Measurements from ENCODE around the gene RARB.

The RARB gene

DNA sequence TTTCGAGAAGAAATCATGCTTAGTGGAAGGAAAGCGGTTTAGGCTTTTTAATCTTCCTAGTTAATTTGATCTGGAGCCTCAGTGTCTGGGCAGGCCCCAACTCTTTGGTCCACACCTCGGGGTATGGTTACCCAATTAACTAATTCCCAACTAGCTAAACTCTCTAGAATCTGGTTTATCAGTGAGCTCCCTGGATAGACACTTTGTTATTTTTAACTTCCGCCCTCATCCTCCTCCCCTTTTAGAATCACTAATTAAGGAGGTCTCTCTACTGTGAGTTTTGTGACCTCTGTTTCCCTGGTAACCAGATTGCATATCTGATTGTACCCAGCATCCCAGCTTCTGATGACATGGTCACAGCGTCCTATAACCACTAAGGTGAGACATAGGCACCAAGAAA is 112.2 kb downstream of the RARB start:
- DNase-seq, result no peak
- H3K36me3 ChIP-seq (replicated peaks), result peaks cover 14% of the 10 kb centered on the region
- TF ChIP-seq, protein P1, sequence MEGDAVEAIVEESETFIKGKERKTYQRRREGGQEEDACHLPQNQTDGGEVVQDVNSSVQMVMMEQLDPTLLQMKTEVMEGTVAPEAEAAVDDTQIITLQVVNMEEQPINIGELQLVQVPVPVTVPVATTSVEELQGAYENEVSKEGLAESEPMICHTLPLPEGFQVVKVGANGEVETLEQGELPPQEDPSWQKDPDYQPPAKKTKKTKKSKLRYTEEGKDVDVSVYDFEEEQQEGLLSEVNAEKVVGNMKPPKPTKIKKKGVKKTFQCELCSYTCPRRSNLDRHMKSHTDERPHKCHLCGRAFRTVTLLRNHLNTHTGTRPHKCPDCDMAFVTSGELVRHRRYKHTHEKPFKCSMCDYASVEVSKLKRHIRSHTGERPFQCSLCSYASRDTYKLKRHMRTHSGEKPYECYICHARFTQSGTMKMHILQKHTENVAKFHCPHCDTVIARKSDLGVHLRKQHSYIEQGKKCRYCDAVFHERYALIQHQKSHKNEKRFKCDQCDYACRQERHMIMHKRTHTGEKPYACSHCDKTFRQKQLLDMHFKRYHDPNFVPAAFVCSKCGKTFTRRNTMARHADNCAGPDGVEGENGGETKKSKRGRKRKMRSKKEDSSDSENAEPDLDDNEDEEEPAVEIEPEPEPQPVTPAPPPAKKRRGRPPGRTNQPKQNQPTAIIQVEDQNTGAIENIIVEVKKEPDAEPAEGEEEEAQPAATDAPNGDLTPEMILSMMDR (IDR thresholded peaks at IDR 0.05; ENCODE audit: low read depth, low read length, missing control alignments), result no peak
- H3K4me3 ChIP-seq (ENCODE audit: low read depth, low read length), result no peak overlapping the region
- in situ Hi-C loops (cut with HindIII; ENCODE audit: low pct_ligation_motif_present, low sequenced_read_pairs), result no loop called here
- no peaks in the 10 kb centered on the region for H3K27me3 ChIP-seq (replicated peaks)
- H3K27ac ChIP-seq, result no peak overlapping the region

DNA sequence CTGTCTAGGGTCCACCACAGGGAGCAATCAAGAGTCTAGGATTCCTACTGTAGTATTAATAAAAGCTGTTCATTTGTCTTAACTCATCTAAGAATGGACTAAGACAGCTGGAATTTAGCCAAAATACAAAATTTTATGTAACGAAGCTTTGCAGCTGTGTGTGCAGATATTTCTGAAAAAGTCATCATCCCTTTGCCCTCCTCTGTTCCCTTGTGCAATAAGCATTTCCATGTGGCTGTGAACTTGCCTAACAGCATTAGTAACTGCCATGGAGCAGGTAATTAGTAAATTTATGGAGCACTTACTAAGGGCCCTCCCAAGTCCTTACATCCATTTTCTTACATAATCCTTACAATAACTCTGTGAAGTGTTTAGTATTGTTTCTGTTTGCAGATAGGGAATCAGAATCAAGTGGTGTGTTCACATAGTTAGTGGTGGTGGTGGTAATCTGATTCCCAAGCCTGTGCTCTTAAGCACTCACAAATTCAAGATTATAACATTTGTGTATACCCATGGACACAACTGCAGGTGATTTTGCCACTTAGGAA is 114.5 kb downstream of the RARB start:
- in situ Hi-C loops (cut with HindIII; ENCODE audit: low pct_ligation_motif_present, low sequenced_read_pairs), result no loop called here

DNA sequence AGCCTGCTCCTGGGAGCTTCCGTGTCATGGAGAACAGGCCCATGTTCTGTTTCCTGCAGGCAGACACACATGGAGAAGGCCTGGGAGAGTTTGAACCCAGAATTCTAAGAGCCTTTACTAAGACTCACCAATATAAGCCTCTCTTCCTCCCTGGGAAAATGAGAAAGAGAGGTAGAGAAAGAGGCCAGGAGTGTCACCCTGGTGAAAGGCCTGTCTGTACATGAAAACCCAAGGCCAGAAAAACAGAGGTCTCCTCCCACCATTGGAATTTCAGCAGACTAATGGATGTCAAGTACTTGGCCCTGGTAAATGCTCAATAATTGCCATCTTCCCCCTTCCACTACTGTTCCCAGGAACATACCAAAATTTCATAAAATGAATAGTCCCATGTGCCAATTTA is 119.0 kb downstream of the RARB start:
- DNase-seq, result no peak
- Histone ChIP-seq H3K4me3 (ENCODE audit: low read depth, low read length) (no peak overlapping the region), H3K36me3 (replicated peaks) (no peaks in the 10 kb centered on the region), H3K27ac (no peak overlapping the region), H3K27me3 (replicated peaks) (no peaks in the 10 kb centered on the region)
- in situ Hi-C loops (cut with HindIII; ENCODE audit: low pct_ligation_motif_present, low sequenced_read_pairs), result no loop called here
- TF ChIP-seq, protein P1 (IDR thresholded peaks at IDR 0.05; ENCODE audit: low read depth, low read length, missing control alignments), result no peak

More for the DNA sequence above, 114.5 kb downstream of the RARB start:
- no peak overlapping the region for H3K27ac ChIP-seq
- no peaks in the 10 kb centered on the region for H3K27me3 ChIP-seq (replicated peaks)
- TF ChIP-seq, protein P1 (IDR thresholded peaks at IDR 0.05; ENCODE audit: low read depth, low read length, missing control alignments), result no peak
- peaks cover 6% of the 10 kb centered on the region for H3K36me3 ChIP-seq (replicated peaks)
- no peak for DNase-seq
- no peak overlapping the region for H3K4me3 ChIP-seq (ENCODE audit: low read depth, low read length)

GRCh38 chr3:25547943-25548674 is 120.0 kb downstream of the RARB start:
- no peak overlapping the region for H3K4me3 ChIP-seq (ENCODE audit: low read depth, low read length)
- no peaks in the 10 kb centered on the region for H3K27me3 ChIP-seq (replicated peaks)
- H3K36me3 ChIP-seq (replicated peaks), result no peaks in the 10 kb centered on the region
- in situ Hi-C loops (cut with HindIII; ENCODE audit: low pct_ligation_motif_present, low sequenced_read_pairs), result no loop called here
- DNase-seq, result no peak
- no peak overlapping the region for H3K27ac ChIP-seq
- TF ChIP-seq, protein P1 (IDR thresholded peaks at IDR 0.05; ENCODE audit: low read depth, low read length, missing control alignments), result no peak

DNA sequence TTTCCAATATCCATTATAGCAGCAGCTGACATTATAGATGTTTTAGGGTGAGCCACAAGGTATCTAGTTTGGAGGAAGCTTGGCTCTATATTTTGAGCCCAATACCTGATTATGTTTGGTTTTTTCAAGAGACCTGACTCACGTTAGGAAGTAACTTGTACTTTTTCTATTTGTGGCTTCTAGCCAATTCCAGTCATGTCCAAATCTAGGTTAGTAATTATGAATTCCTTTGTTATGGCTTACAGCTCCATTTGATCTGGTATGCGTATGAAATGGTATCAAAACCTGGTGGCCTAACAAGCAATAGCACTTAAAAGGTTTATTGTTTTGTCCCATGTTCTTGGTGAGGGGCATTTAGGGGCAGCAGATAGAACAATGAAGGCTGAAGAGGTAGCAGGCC is 120.8 kb downstream of the RARB start:
- no peaks in the 10 kb centered on the region for H3K36me3 ChIP-seq (replicated peaks)
- H3K27me3 ChIP-seq (replicated peaks), result no peaks in the 10 kb centered on the region
- no peak overlapping the region for H3K4me3 ChIP-seq (ENCODE audit: low read depth, low read length)
- no peak overlapping the region for H3K27ac ChIP-seq
- in situ Hi-C loops (cut with HindIII; ENCODE audit: low pct_ligation_motif_present, low sequenced_read_pairs), result no loop called here
- DNase-seq, result no peak
- TF ChIP-seq, protein P1 (IDR thresholded peaks at IDR 0.05; ENCODE audit: low read depth, low read length, missing control alignments), result no peak
